Suppressor macrophage treated with lipopolysaccharide for 4 hours (primary cell): ENCODE data around the gene KMT2B.
"Not testable (repeated sequence)": the region's sequence is repeated elsewhere in the genome, so short reads cannot be mapped to it uniquely, and the experiment has no call there.

Experiments
- DNase-seq: peaks from one replicate; pipeline ENCODE4 v3.0.0-alpha.2; 2020

KMT2B gene

GRCh38 chr19:35713506-35713850, 4.3 kb upstream of the KMT2B start:
- no peak for DNase-seq

GRCh38 chr19:35713904-35714495, 3.8 kb upstream of the KMT2B start:
- no peak for DNase-seq

- no peak for DNase-seq
These were observed 3.0 kb upstream of the KMT2B start for GRCh38 chr19:35714601-35715354.

- no peak for DNase-seq
These were observed 2.4 kb upstream of the KMT2B start for GRCh38 chr19:35715355-35715809.

GRCh38 chr19:35715981-35716800, 1.6 kb upstream of the KMT2B start:
- peak; percentile 52 for DNase-seq

GRCh38 chr19:35716801-35717664, 770 bp upstream of the KMT2B start:
- DNase-seq: peak; percentile 95

GRCh38 chr19:35718345-35719041, 690 bp downstream of the KMT2B start:
- DNase-seq: peak; percentile 24

- DNase-seq: no peak
These were observed 1.8 kb downstream of the KMT2B start for GRCh38 chr19:35719402-35720162.

GRCh38 chr19:35720163-35720524, 2.3 kb downstream of the KMT2B start:
- DNase-seq: no peak

GRCh38 chr19:35720648-35721047, 2.8 kb downstream of the KMT2B start:
- DNase-seq: no peak

GRCh38 chr19:35721374-35721773, 3.6 kb downstream of the KMT2B start:
- DNase-seq: no peak

- no peak for DNase-seq
These were observed 4.7 kb downstream of the KMT2B start for GRCh38 chr19:35722461-35722860.

GRCh38 chr19:35722897-35723296, 5.1 kb downstream of the KMT2B start:
- no peak for DNase-seq

- DNase-seq: no peak
These were observed 5.9 kb downstream of the KMT2B start for GRCh38 chr19:35723671-35724070.

- not testable (repeated sequence) for DNase-seq
These were observed 6.3 kb downstream of the KMT2B start for GRCh38 chr19:35724132-35724531.

GRCh38 chr19:35724560-35724959, 6.8 kb downstream of the KMT2B start:
- DNase-seq: no peak

- DNase-seq: no peak
These were observed 7.5 kb downstream of the KMT2B start for GRCh38 chr19:35725216-35725861.

GRCh38 chr19:35727053-35727955, 9.5 kb downstream of the KMT2B start:
- DNase-seq: no peak

GRCh38 chr19:35727956-35728706, 10.3 kb downstream of the KMT2B start:
- no peak for DNase-seq
